ENCODE data around the gene RNF130.

- TF ChIP-seq, protein P1, sequence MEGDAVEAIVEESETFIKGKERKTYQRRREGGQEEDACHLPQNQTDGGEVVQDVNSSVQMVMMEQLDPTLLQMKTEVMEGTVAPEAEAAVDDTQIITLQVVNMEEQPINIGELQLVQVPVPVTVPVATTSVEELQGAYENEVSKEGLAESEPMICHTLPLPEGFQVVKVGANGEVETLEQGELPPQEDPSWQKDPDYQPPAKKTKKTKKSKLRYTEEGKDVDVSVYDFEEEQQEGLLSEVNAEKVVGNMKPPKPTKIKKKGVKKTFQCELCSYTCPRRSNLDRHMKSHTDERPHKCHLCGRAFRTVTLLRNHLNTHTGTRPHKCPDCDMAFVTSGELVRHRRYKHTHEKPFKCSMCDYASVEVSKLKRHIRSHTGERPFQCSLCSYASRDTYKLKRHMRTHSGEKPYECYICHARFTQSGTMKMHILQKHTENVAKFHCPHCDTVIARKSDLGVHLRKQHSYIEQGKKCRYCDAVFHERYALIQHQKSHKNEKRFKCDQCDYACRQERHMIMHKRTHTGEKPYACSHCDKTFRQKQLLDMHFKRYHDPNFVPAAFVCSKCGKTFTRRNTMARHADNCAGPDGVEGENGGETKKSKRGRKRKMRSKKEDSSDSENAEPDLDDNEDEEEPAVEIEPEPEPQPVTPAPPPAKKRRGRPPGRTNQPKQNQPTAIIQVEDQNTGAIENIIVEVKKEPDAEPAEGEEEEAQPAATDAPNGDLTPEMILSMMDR (IDR thresholded peaks at IDR 0.05 in 4 of 5, conservative IDR thresholded peaks at IDR 0.05 in 1 of 5) = no peak
- TF ChIP-seq POLR2A (IDR thresholded peaks at IDR 0.05) = no peak
Measured at GRCh38 chr5:180052211-180052818, 19.2 kb downstream of the RNF130 start.

All from gastrocnemius medialis (tissue), 4 donors.